8988T (cell line): ENCODE data around the gene PDLIM3.

Experiments used
- DNase-seq: peaks from one replicate; pipeline ENCODE4 v3.0.0; 2011

PDLIM3 gene

GRCh38 chr4:185467991-185468390 lies 67.3 kb downstream of the PDLIM3 start:
- no peak for DNase-seq

GRCh38 chr4:185467101-185467500 lies 68.2 kb downstream of the PDLIM3 start:
- no peak for DNase-seq

- DNase-seq, result no peak
These were observed 69.6 kb downstream of the PDLIM3 start for GRCh38 chr4:185465707-185466106.

GRCh38 chr4:185464887-185465286 lies 70.4 kb downstream of the PDLIM3 start:
- no peak for DNase-seq

GRCh38 chr4:185464183-185464582 lies 71.1 kb downstream of the PDLIM3 start:
- no peak for DNase-seq

GRCh38 chr4:185463541-185463940 lies 71.8 kb downstream of the PDLIM3 start:
- DNase-seq, result no peak

- DNase-seq, result no peak
These were observed 73.7 kb downstream of the PDLIM3 start for GRCh38 chr4:185461565-185461964.

GRCh38 chr4:185457136-185457535 lies 78.2 kb downstream of the PDLIM3 start:
- no peak for DNase-seq

- no peak for DNase-seq
These were observed 79.2 kb downstream of the PDLIM3 start for GRCh38 chr4:185456131-185456530.
